GM12878 (cell line): ENCODE data around the gene STK16. TPM values are rescaled to one million over a fixed set of nuclear protein-coding genes. Genes with fewer than 3 reads are reported as not detected.
A peak's percentile ranks its signal among the peaks of the same experiment; 100 is the strongest.

Experiments used
- ATAC-seq: fragments of 200-7000 bp; cut with Tn5 transposase; 3 replicates; pipeline ENCODE4 v1.9.1; 2020; ENCODE audit warnings: mild to moderate bottlenecking, moderate library complexity
- BruUV-seq: library from RNA; stranded (reverse); fragments of 400-500 nt; replicated peaks from 2 replicates; lab custom pipeline; 2021; lab: Mats Ljungman, UMichigan
- CTCF ChIA-PET: fragments of 300-600 bp; sonication (Branson Sonifier 250); formaldehyde crosslinking; extraction: SDS; loops from one replicate; lab custom pipeline; 2021; ENCODE audit warnings: inconsistent platforms; lab: Yijun Ruan, JAX
- POLR2A ChIA-PET: fragments of 350-600 bp; formaldehyde crosslinking; extraction: SDS; loops from one replicate; lab custom pipeline; 2021; ENCODE audit warnings: inconsistent platforms; lab: Charles Lee
- RAD21 ChIA-PET: fragments of 300-600 bp; sonication (Branson Sonifier 250); formaldehyde crosslinking; loops from one replicate; lab custom pipeline; 2023; ENCODE audit warnings: antibody characterized with exemption; ENCODE audit not compliant: unreplicated experiment; lab: Charles Lee
- SMC1A ChIA-PET: fragments of 300-600 bp; sonication (Branson Sonifier 250); formaldehyde crosslinking; loops from one replicate; lab custom pipeline; 2023; ENCODE audit not compliant: unreplicated experiment, uncharacterized antibody; lab: Charles Lee
- DNase-seq: peaks from one replicate; pipeline ENCODE4 v3.0.0-alpha.2; 2011; ENCODE audit warnings: low read depth, low spot score
- FAIRE-seq: peaks from 3 replicates; lab custom pipeline; 2011; peaks lifted over from hg19 to GRCh38; lab: Jason Lieb, UNC
- H2AFZ ChIP-seq: 2 replicates; pipeline ENCODE4 v1.6.0; 2011; ENCODE audit warnings: low read depth, low read length, control low read depth; ENCODE audit not compliant: control insufficient read depth
- H3K27ac ChIP-seq: 2 replicates; pipeline ENCODE4 v1.5.1; 2011; ENCODE audit warnings: control low read depth; ENCODE audit not compliant: control insufficient read depth, insufficient read depth
- H3K27me3 ChIP-seq, 2 experiments: replicated peaks in 1 of 2; 2 replicates each; pipeline versions ENCODE4 v1.6.0 to v1.6.1; 2011; ENCODE audit warnings: low read length in 1 of 2; ENCODE audit not compliant: control insufficient read depth in 2 of 2, insufficient read depth in 2 of 2
- H3K36me3 ChIP-seq, 2 experiments: 2 replicates each; pipeline ENCODE4 v1.5.1; 2011; ENCODE audit warnings: low read length in 1 of 2; ENCODE audit not compliant: control insufficient read depth in 2 of 2, insufficient read depth in 2 of 2
- H3K4me1 ChIP-seq: 2 replicates; pipeline ENCODE4 v1.6.1; 2011; ENCODE audit warnings: mild to moderate bottlenecking, low read length, moderate library complexity, mixed read lengths; ENCODE audit not compliant: control insufficient read depth, insufficient read depth
- H3K4me2 ChIP-seq: 2 replicates; pipeline ENCODE4 v1.6.0; 2011; ENCODE audit warnings: control low read depth; ENCODE audit not compliant: control insufficient read depth, insufficient read depth
- H3K4me3 ChIP-seq: fragments of 200-600 bp; sonication (generic); 2 replicates; pipeline ENCODE4 v1.5.1; 2016
- H3K79me2 ChIP-seq: 2 replicates; pipeline ENCODE4 v1.6.0; 2011; ENCODE audit warnings: low read length; ENCODE audit not compliant: control insufficient read depth, insufficient read depth
- H3K9ac ChIP-seq: 2 replicates; pipeline ENCODE4 v1.8.0; 2011; ENCODE audit warnings: low read length, control low read depth, mixed read lengths; ENCODE audit not compliant: control insufficient read depth, insufficient read depth
- H3K9me3 ChIP-seq: replicated peaks from 3 replicates; pipeline ENCODE4 v1.5.1; 2011; ENCODE audit warnings: mild to moderate bottlenecking, low read length; ENCODE audit not compliant: control insufficient read depth, insufficient read depth
- H4K20me1 ChIP-seq: 2 replicates; pipeline ENCODE4 v1.6.0; 2011; ENCODE audit not compliant: control insufficient read depth, insufficient read depth
- CHD2 ChIP-seq: IDR thresholded peaks from 2 replicates; pipeline ENCODE4 v1.6.1; 2011; ENCODE audit warnings: low read depth, low read length, improper control_type of control experiment, borderline replicate concordance
- CREB1 ChIP-seq: IDR thresholded peaks from 2 replicates; pipeline ENCODE4 v1.6.1; 2012; ENCODE audit warnings: low read depth, mild to moderate bottlenecking, inconsistent platforms
- PAX5 ChIP-seq: IDR thresholded peaks from 2 replicates; pipeline ENCODE4 v1.6.1; 2011; ENCODE audit warnings: low read depth, low read length, borderline replicate concordance
- RCOR1 ChIP-seq: conservative IDR thresholded peaks from 2 replicates; pipeline ENCODE4 v1.6.1; 2012; ENCODE audit warnings: low read depth, low read length, improper control_type of control experiment
- SMAD1 ChIP-seq: fragments of 450-650 bp; IDR thresholded peaks from 2 replicates; pipeline ENCODE4 v1.6.1; 2018; ENCODE audit warnings: mild to moderate bottlenecking, low read depth; ENCODE audit not compliant: partially characterized antibody
- WGBS: methylation state at CpG from one replicate; pipeline ENCODE4 v1.1.6; 2016; ENCODE audit warnings: low lambda C conversion rate; ENCODE audit not compliant: insufficient replicate concordance, insufficient coverage; ENCODE audit errors: missing lambda C conversion rate; 5-methylcytosine and 5-hydroxymethylcytosine counted together
- in situ Hi-C: fragments of 300-500 bp; cut with MboI; formaldehyde crosslinking; loops from 9 replicates; pipeline ENCODE4 v1.14.3; 2018; ENCODE audit warnings: mixed read lengths
- intact Hi-C: fragments of 100-400 bp; cut with micrococcal nuclease; formaldehyde crosslinking; loops from one replicate; pipeline ENCODE4 v1.14.2; 2022; ENCODE audit not compliant: unreplicated experiment
- polyA plus RNA-seq, 11 experiments: library from polyadenylated mRNA; depleted of rRNA in 4 of 11; unstranded in 6 of 11; stranded (reverse) in 5 of 11; fragments of >200 nt; fragmentation: Nextera tagmentation in 4 of 11; fragmentation: Illumina TruSeq in 1 of 11; extraction: Ambion mirVana in 4 of 11; extraction: Trizol in 1 of 11; gene quantifications; 1 replicate in 1 of 11; 2 replicates in 10 of 11; pipeline versions ENCODE4 v1.2.1 to v1.2.3, GENCODE V29; 2011 to 2016; ENCODE audit warnings: inconsistent platforms in 2 of 11, missing spikeins in 2 of 11, low read depth in 1 of 11
- total RNA-seq, 4 experiments: library from RNA; depleted of rRNA in 3 of 4; stranded (reverse); fragments of >200 nt in 3 of 4; fragmentation: Illumina TruSeq in 1 of 4; extraction: Trizol in 1 of 4; gene quantifications; 2 replicates each; pipeline versions ENCODE4 v1.2.1 to v1.2.3, GENCODE V29; 2013 to 2021
- TF ChIP-seq, protein P1 (sequence below): fragments of 450-650 bp; IDR thresholded peaks from 2 replicates; pipeline ENCODE4 v1.6.1; 2017; ENCODE audit warnings: low read depth, mild to moderate bottlenecking, moderate library complexity
- TF ChIP-seq, protein P2 (sequence below): IDR thresholded peaks from 2 replicates; pipeline ENCODE4 v1.6.1; 2012; ENCODE audit warnings: low read depth, low read length, improper control_type of control experiment
- TF ChIP-seq, protein P3 (sequence below): fragments of 450-650 bp; formaldehyde crosslinking; IDR thresholded peaks from 2 replicates; pipeline ENCODE4 v1.4.0; 2020; ENCODE audit warnings: mild to moderate bottlenecking, moderate library complexity

STK16 gene
- total and polyA plus RNA-seq, 10 of the 15 experiments (the other 5 are each of a cell fraction or from before 2014, with no cell fraction given), result 4.3 to 50.1 (median 17.9) TPM

DNA sequence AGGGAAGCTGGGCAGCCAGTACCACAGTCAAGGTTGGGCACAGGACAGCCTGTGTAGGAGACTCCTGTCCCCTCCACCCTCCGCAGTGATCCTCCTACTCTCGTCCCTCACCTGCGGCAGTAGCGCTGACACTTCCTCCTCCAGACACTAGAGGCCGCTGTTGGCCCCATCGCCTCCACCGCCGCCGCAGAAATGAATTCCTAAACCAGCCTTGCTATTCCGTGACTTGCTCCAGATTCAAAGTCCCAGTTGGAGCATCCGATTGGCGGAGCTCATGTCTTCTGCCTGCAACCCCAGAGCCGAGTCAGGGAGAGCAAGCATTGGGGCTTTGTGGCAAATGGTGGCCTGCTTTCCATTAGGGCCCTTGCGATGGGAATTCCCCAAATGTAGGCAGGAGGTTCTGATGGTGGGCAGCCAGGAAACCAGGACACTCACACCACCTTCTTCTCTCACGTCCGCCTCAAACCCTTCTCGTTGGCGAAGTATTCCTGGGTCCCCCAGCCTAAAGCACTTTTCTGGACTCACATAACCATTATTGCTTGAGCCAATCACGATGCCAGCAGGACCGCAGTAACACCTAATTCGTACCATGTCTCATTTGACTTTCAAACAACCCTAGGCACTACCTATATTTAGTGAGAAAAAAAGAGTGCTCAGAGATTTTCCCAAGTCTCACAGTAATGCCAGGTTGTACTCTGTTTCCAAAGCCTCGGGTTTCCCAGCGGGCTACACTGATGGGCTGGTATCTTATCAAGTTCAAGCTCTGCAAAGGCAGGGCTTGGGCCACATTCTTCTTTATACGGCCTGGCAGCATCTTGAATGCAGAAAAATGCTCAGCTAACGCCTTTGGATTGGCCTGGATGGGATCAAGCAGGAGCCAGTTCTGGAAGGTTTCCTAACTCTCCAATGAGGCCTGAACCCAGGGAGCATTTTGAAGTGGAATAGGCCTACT, 32.7 kb downstream of the STK16 start (continued):
- TF ChIP-seq, protein P1, sequence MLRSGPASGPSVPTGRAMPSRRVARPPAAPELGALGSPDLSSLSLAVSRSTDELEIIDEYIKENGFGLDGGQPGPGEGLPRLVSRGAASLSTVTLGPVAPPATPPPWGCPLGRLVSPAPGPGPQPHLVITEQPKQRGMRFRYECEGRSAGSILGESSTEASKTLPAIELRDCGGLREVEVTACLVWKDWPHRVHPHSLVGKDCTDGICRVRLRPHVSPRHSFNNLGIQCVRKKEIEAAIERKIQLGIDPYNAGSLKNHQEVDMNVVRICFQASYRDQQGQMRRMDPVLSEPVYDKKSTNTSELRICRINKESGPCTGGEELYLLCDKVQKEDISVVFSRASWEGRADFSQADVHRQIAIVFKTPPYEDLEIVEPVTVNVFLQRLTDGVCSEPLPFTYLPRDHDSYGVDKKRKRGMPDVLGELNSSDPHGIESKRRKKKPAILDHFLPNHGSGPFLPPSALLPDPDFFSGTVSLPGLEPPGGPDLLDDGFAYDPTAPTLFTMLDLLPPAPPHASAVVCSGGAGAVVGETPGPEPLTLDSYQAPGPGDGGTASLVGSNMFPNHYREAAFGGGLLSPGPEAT, result peak; percentile 89
- TF ChIP-seq, all 136 proteins: peak for 39

- ChIA-PET SMC1A (interaction anchor here (0.6 to 8.8 kb wide), 12 partner anchors 12 to 145 kb away, joined by 3 to 98 read pairs (median 4); partner anchors contain the start of genes CNPPD1, GLB1L, NHEJ1 and STK16), RAD21 (interaction anchor here (0.6 to 5.9 kb wide), 15 partner anchors 15 to 385 kb away, joined by 3 to 78 read pairs (median 4); partner anchors contain the start of genes ABCB6, CNPPD1, GLB1L and GMPPA), POLR2A (interaction anchor here (0.5 to 7.0 kb wide), 11 partner anchors 9 to 385 kb away, joined by 3 to 160 read pairs (median 10); partner anchors contain the start of genes ANKZF1, ATG9A, CNPPD1 and DNPEP), CTCF (interaction anchor here (0.5 to 13.5 kb wide), 18 partner anchors 8 to 249 kb away, joined by 3 to 257 read pairs (median 10); partner anchors contain the start of genes ANKZF1, ATG9A, CNPPD1 and DNPEP)
- H3K4me2 ChIP-seq, result peak overlapping the region; percentile 95
- peak overlapping the region; percentile 98 for H2AFZ ChIP-seq
- peak overlapping the region; percentile 90 for H3K27ac ChIP-seq
- H3K79me2 ChIP-seq, result peaks cover 6% of the 10 kb centered on the region
- 0% methylated on average over 9 of the region's 9 CpGs for WGBS
- H3K4me3 ChIP-seq, result peak overlapping the region; percentile 71
- no peaks in the 10 kb centered on the region for H4K20me1 ChIP-seq
- in situ Hi-C loops (no loop called here), intact Hi-C loops (loop anchor here (1.0 to 5.0 kb wide), 7 partner anchors 17 to 319 kb away; partner anchors contain the start of genes ANKZF1, ATG9A, CNPPD1 and NHEJ1)
- no peak for FAIRE-seq
- no peak for DNase-seq
- H3K4me1 ChIP-seq, result peaks cover 26% of the 10 kb centered on the region
- H3K9me3 ChIP-seq, result no peaks in the 10 kb centered on the region
- H3K36me3 ChIP-seq, result no peaks in the 10 kb centered on the region; a peak in 1 of 4 replicates
- ATAC-seq, result peak; percentile 0; the same call in 2 of the 3 replicates
- H3K9ac ChIP-seq, result peak overlapping the region; percentile 72
- no TSS peak for BruUV-seq
- no peaks in the 10 kb centered on the region for H3K27me3 ChIP-seq
- TF ChIP-seq SMAD1 (no peak), CHD2 (no peak), CREB1 (no peak), RCOR1 (no peak), PAX5 (no peak)
- TF ChIP-seq, protein P1, result peak; percentile 60
- TF ChIP-seq, protein P2, sequence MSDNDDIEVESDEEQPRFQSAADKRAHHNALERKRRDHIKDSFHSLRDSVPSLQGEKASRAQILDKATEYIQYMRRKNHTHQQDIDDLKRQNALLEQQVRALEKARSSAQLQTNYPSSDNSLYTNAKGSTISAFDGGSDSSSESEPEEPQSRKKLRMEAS, result no peak
- TF ChIP-seq, protein P3, sequence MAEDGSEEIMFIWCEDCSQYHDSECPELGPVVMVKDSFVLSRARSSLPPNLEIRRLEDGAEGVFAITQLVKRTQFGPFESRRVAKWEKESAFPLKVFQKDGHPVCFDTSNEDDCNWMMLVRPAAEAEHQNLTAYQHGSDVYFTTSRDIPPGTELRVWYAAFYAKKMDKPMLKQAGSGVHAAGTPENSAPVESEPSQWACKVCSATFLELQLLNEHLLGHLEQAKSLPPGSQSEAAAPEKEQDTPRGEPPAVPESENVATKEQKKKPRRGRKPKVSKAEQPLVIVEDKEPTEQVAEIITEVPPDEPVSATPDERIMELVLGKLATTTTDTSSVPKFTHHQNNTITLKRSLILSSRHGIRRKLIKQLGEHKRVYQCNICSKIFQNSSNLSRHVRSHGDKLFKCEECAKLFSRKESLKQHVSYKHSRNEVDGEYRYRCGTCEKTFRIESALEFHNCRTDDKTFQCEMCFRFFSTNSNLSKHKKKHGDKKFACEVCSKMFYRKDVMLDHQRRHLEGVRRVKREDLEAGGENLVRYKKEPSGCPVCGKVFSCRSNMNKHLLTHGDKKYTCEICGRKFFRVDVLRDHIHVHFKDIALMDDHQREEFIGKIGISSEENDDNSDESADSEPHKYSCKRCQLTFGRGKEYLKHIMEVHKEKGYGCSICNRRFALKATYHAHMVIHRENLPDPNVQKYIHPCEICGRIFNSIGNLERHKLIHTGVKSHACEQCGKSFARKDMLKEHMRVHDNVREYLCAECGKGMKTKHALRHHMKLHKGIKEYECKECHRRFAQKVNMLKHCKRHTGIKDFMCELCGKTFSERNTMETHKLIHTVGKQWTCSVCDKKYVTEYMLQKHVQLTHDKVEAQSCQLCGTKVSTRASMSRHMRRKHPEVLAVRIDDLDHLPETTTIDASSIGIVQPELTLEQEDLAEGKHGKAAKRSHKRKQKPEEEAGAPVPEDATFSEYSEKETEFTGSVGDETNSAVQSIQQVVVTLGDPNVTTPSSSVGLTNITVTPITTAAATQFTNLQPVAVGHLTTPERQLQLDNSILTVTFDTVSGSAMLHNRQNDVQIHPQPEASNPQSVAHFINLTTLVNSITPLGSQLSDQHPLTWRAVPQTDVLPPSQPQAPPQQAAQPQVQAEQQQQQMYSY (CRISPR knock-in tag), result no peak
Measured at GRCh38 chr2:219278655-219279150, 33.4 kb downstream of the STK16 start.
